Parathyroid adenoma (tissue), 2 donors: ENCODE data around the gene RNF17.

Experiments
- H2AFZ ChIP-seq: fragments of 300-600 bp; sonication (generic); one replicate; pipeline ENCODE4 v1.7.0; 2017; ENCODE audit warnings: antibody characterized with exemption, mild to moderate bottlenecking
- H3K27ac ChIP-seq: fragments of 300-600 bp; sonication (generic); one replicate; pipeline ENCODE4 v1.7.0; 2017
- H3K27me3 ChIP-seq: fragments of 300-600 bp; sonication (generic); one replicate; pipeline ENCODE4 v1.7.0; 2017; ENCODE audit warnings: low read length; ENCODE audit not compliant: control insufficient read depth, insufficient read depth
- H3K36me3 ChIP-seq: fragments of 300-600 bp; sonication (generic); one replicate; pipeline ENCODE4 v1.7.0; 2017; ENCODE audit warnings: low read length; ENCODE audit not compliant: control insufficient read depth, insufficient read depth
- H3K4me1 ChIP-seq: fragments of 300-600 bp; sonication (generic); one replicate; pipeline ENCODE4 v1.7.0; 2017; ENCODE audit warnings: control low read depth
- H3K4me2 ChIP-seq: fragments of 300-600 bp; sonication (generic); one replicate; pipeline ENCODE4 v1.7.0; 2017; ENCODE audit warnings: low read length
- H3K4me3 ChIP-seq: fragments of 300-600 bp; sonication (generic); one replicate; pipeline ENCODE4 v1.7.0; 2017; ENCODE audit warnings: low read depth, low read length
- H3K79me2 ChIP-seq: fragments of 300-600 bp; sonication (generic); one replicate; pipeline ENCODE4 v1.7.0; 2017; ENCODE audit warnings: control low read depth
- H3K9ac ChIP-seq: fragments of 300-600 bp; sonication (generic); one replicate; pipeline ENCODE4 v1.7.0; 2017; ENCODE audit warnings: mild to moderate bottlenecking
- H3K9me3 ChIP-seq: fragments of 300-600 bp; sonication (generic); one replicate; pipeline ENCODE4 v1.7.0; 2017; ENCODE audit warnings: low read length; ENCODE audit not compliant: control insufficient read depth
- CTCF ChIP-seq: fragments of 300-600 bp; sonication (generic); IDR thresholded peaks from one replicate; pipeline ENCODE4 v1.7.0; 2017; ENCODE audit warnings: antibody characterized with exemption, mild to moderate bottlenecking
- donor health status: primary hyperparathyroidism.

The RNF17 gene

GRCh38 chr13:24910502-24911132 is 146.6 kb downstream of the RNF17 start:
- Histone ChIP-seq H3K4me2 (no peak overlapping the region), H3K9me3 (no peaks in the 10 kb centered on the region), H3K27ac (no peak overlapping the region), H3K9ac (no peak overlapping the region), H3K27me3 (no peaks in the 10 kb centered on the region), H3K4me1 (no peaks in the 10 kb centered on the region), H3K36me3 (no peaks in the 10 kb centered on the region), H2AFZ (no peak overlapping the region), H3K4me3 (no peak overlapping the region), H3K79me2 (no peaks in the 10 kb centered on the region)
- TF ChIP-seq CTCF, result no peak

- Histone ChIP-seq H3K4me2 (no peak overlapping the region), H3K9me3 (no peaks in the 10 kb centered on the region), H3K4me1 (no peaks in the 10 kb centered on the region), H3K79me2 (no peaks in the 10 kb centered on the region), H2AFZ (no peak overlapping the region), H3K27me3 (no peaks in the 10 kb centered on the region), H3K4me3 (no peak overlapping the region), H3K9ac (no peak overlapping the region), H3K27ac (no peak overlapping the region), H3K36me3 (no peaks in the 10 kb centered on the region)
- TF ChIP-seq CTCF, result no peak
These were observed 147.4 kb downstream of the RNF17 start for GRCh38 chr13:24911133-24911908.

- Histone ChIP-seq H3K79me2 (peaks cover 2% of the 10 kb centered on the region), H3K36me3 (no peaks in the 10 kb centered on the region), H3K4me1 (no peaks in the 10 kb centered on the region), H3K4me3 (no peak overlapping the region), H3K9me3 (no peaks in the 10 kb centered on the region), H3K27ac (no peak overlapping the region), H3K27me3 (no peaks in the 10 kb centered on the region), H3K4me2 (no peak overlapping the region), H3K9ac (no peak overlapping the region), H2AFZ (no peak overlapping the region)
- no peak for TF ChIP-seq CTCF
These were observed 152.5 kb downstream of the RNF17 start for GRCh38 chr13:24916464-24916863.

- no peak overlapping the region for H3K27ac ChIP-seq
- H3K79me2 ChIP-seq, result peaks cover 2% of the 10 kb centered on the region
- no peak for TF ChIP-seq CTCF
These were observed 157.0 kb downstream of the RNF17 start for GRCh38 chr13:24921003-24921402.

More at GRCh38 chr13:24921003-24921402, 157.0 kb downstream of the RNF17 start:
- H3K27me3 ChIP-seq, result no peaks in the 10 kb centered on the region
- no peaks in the 10 kb centered on the region for H3K9me3 ChIP-seq
- H3K36me3 ChIP-seq, result no peaks in the 10 kb centered on the region
- H3K9ac ChIP-seq, result no peak overlapping the region
- no peak overlapping the region for H3K4me3 ChIP-seq
- H3K4me2 ChIP-seq, result no peak overlapping the region
- peaks cover 4% of the 10 kb centered on the region for H3K4me1 ChIP-seq
- no peak overlapping the region for H2AFZ ChIP-seq
